HG02885 (cell line): ENCODE results near the gene PLEKHG7.
"Not testable (repeated sequence)": the region's sequence is repeated elsewhere in the genome, so short reads cannot be mapped to it uniquely, and the experiment has no call there.

ENCODE experiments used
- ATAC-seq: cut with Tn5 transposase; IDR thresholded peaks from one replicate; pipeline ENCODE4 v1.9.1; 2021; ENCODE audit warnings: mild to moderate bottlenecking; ENCODE audit not compliant: unreplicated experiment, poor library complexity

Gene PLEKHG7

GRCh38 chr12:92785563-92785950 is 82.8 kb downstream of the PLEKHG7 start:
- ATAC-seq, result no peak

GRCh38 chr12:92786045-92786444 is 83.3 kb downstream of the PLEKHG7 start:
- no peak for ATAC-seq

- not testable (repeated sequence) for ATAC-seq
Observed at GRCh38 chr12:92794356-92794755, 91.6 kb downstream of the PLEKHG7 start.

GRCh38 chr12:92794814-92795213 is 92.0 kb downstream of the PLEKHG7 start:
- no peak for ATAC-seq

GRCh38 chr12:92796650-92797049 is 93.9 kb downstream of the PLEKHG7 start:
- ATAC-seq, result no peak

GRCh38 chr12:92802906-92803305 is 100.1 kb downstream of the PLEKHG7 start:
- no peak for ATAC-seq

GRCh38 chr12:92803903-92804302 is 101.1 kb downstream of the PLEKHG7 start:
- ATAC-seq, result no peak

GRCh38 chr12:92810370-92810769 is 107.6 kb downstream of the PLEKHG7 start:
- peak; percentile 98 for ATAC-seq

GRCh38 chr12:92814584-92814983 is 111.8 kb downstream of the PLEKHG7 start:
- ATAC-seq, result no peak

- ATAC-seq, result no peak
Observed at GRCh38 chr12:92821142-92821541, 118.4 kb downstream of the PLEKHG7 start.
